Activated naive CD8-positive, alpha-beta T cell (primary cell): ENCODE data around the gene SLK.

Source experiments
- H3K27ac Mint-ChIP-seq: one replicate; pipeline ENCODE4 v1.8.0; 2021; ENCODE audit warnings: mixed read lengths
- H3K27me3 Mint-ChIP-seq: one replicate; pipeline ENCODE4 v1.8.0; 2021; ENCODE audit warnings: mixed read lengths
- H3K36me3 Mint-ChIP-seq: one replicate; pipeline ENCODE4 v1.8.0; 2021; ENCODE audit warnings: mixed read lengths
- H3K4me1 Mint-ChIP-seq: one replicate; pipeline ENCODE4 v1.8.0; 2021; ENCODE audit warnings: low read depth, mixed read lengths
- H3K4me3 Mint-ChIP-seq: one replicate; pipeline ENCODE4 v1.8.0; 2021; ENCODE audit warnings: mild to moderate bottlenecking, mixed read lengths
- H3K9me3 Mint-ChIP-seq: one replicate; pipeline ENCODE4 v1.8.0; 2021; ENCODE audit warnings: low read depth, mixed read lengths

The SLK gene

GRCh38 chr10:104059364-104059763 is 92.4 kb downstream of the SLK start:
- Mint-ChIP-seq H3K27me3 (no peaks in the 10 kb centered on the region), H3K4me1 (no peaks in the 10 kb centered on the region), H3K36me3 (no peaks in the 10 kb centered on the region), H3K27ac (no peak overlapping the region), H3K9me3 (no peaks in the 10 kb centered on the region), H3K4me3 (no peak overlapping the region)

GRCh38 chr10:104061196-104061595 is 94.3 kb downstream of the SLK start:
- Mint-ChIP-seq H3K36me3 (no peaks in the 10 kb centered on the region), H3K4me3 (no peak overlapping the region), H3K4me1 (no peaks in the 10 kb centered on the region), H3K9me3 (no peaks in the 10 kb centered on the region), H3K27ac (no peak overlapping the region), H3K27me3 (no peaks in the 10 kb centered on the region)

GRCh38 chr10:104065748-104066147 is 98.8 kb downstream of the SLK start:
- H3K27me3 Mint-ChIP-seq: no peaks in the 10 kb centered on the region
- H3K9me3 Mint-ChIP-seq: no peaks in the 10 kb centered on the region
- no peak overlapping the region for H3K27ac Mint-ChIP-seq
- H3K4me1 Mint-ChIP-seq: no peaks in the 10 kb centered on the region
- no peaks in the 10 kb centered on the region for H3K36me3 Mint-ChIP-seq
- H3K4me3 Mint-ChIP-seq: no peak overlapping the region

- Mint-ChIP-seq H3K27me3 (no peaks in the 10 kb centered on the region), H3K27ac (no peak overlapping the region), H3K4me3 (no peak overlapping the region), H3K4me1 (no peaks in the 10 kb centered on the region), H3K9me3 (no peaks in the 10 kb centered on the region), H3K36me3 (no peaks in the 10 kb centered on the region)
Measured at GRCh38 chr10:104066945-104067344, 100.0 kb downstream of the SLK start.

DNA sequence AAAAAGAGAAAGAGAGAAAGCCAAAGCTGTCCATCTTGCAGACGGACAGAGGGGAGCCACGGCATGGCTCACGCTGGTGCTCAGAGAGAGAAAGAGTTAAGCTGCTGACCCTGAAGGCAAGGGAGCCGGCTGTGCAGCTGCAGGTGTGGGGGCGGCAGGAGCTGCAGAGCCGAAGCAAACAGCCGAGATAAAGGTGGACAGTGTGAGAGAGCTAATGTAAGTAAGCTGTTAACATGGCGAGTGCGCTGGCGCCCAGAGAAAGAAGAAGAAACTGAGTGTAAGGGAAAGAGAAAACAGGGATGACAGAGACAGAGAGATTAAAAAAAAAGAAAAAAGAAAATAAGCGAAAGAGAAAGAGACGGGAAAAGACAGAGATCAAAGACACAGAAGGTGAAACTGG is 100.6 kb downstream of the SLK start:
- Mint-ChIP-seq H3K27ac (no peak overlapping the region), H3K4me1 (no peaks in the 10 kb centered on the region), H3K4me3 (no peak overlapping the region), H3K27me3 (no peaks in the 10 kb centered on the region), H3K36me3 (no peaks in the 10 kb centered on the region), H3K9me3 (no peaks in the 10 kb centered on the region)

DNA sequence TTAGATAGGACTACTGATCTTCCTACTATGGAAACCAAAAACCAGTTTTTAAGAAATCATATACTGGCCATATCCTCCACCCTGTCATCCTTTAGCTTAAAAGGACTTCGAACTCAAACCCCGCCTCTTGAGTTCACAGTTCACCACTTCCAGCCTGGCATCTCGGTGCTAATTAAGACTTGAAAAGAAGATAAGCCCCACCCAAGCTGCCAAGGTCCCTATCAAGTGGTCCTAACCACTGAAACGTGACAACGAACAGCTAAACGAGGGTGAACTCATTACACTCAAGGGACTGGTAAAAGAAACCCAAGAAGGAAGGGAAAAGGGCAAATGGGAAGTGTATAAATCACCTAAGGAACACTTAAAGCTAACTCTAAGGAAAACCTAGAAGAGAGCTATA is 102.7 kb downstream of the SLK start:
- no peak overlapping the region for H3K4me3 Mint-ChIP-seq
- no peaks in the 10 kb centered on the region for H3K27me3 Mint-ChIP-seq
- no peak overlapping the region for H3K27ac Mint-ChIP-seq
- no peaks in the 10 kb centered on the region for H3K4me1 Mint-ChIP-seq
- no peaks in the 10 kb centered on the region for H3K36me3 Mint-ChIP-seq
- H3K9me3 Mint-ChIP-seq: no peaks in the 10 kb centered on the region

DNA sequence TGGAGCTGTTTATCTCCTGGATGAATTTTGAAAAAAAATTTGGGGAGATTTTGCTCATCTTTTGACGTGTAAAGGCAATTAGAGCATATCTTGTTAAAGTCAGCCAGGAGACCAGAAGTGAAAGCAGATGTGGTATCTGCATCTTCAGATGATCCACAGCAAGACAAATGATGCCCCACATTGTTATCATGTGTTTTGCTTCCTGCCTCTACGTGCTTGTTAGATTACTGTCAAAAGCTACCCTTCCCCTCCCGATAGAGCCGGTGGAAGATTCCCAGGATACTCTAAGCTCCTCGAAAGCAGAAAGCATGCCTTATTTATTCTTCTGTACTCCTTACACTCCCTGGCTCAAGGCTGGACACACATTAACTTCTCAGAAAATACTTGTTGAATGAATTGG is 105.8 kb downstream of the SLK start:
- H3K27ac Mint-ChIP-seq: no peak overlapping the region
- no peaks in the 10 kb centered on the region for H3K27me3 Mint-ChIP-seq
- no peaks in the 10 kb centered on the region for H3K9me3 Mint-ChIP-seq
- H3K4me1 Mint-ChIP-seq: no peaks in the 10 kb centered on the region
- H3K36me3 Mint-ChIP-seq: no peaks in the 10 kb centered on the region
- H3K4me3 Mint-ChIP-seq: no peak overlapping the region

DNA sequence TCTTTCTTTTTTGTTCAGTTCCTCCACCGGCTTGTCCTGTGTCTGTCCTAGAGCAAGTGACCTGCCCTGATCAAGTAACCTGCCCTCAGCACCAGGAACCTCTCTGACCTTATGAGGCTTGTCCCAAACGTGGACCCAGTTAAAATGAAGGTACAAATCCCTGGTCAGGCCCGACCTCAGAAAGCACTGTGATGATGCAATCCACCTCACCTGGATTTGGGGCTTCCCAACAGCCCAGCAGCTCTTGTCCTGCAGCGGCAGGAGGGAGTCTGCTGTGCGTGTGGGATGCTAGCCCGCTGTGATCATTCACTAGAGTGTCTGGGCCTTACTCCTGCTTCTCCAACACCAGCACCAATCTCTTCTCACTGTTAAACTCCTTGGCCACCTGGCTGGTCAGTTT is 107.6 kb downstream of the SLK start:
- Mint-ChIP-seq H3K27ac (no peak overlapping the region), H3K36me3 (no peaks in the 10 kb centered on the region), H3K4me1 (no peaks in the 10 kb centered on the region), H3K9me3 (no peaks in the 10 kb centered on the region), H3K27me3 (no peaks in the 10 kb centered on the region), H3K4me3 (no peak overlapping the region)

DNA sequence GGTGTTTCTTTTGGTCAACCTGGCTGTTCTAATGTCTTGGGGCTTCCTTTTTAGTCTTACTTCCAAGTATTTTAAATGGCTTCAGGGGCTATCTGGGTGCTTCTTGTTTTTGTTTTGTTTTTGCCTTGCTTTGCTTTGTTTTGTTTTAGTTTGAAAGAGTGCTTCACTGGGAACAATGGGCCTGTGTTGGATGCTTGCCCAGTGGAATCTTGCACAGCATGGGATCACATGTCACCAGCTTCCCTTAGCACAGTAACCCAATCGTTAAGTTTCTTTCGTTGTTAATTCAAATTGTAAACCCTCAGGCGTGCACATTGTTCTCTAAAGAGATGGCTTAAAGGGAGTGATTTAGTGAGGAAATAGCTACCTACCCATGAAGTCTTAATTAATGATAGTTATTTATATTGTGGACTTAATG is 109.8 kb downstream of the SLK start:
- no peak overlapping the region for H3K4me3 Mint-ChIP-seq
- H3K4me1 Mint-ChIP-seq: no peaks in the 10 kb centered on the region
- H3K9me3 Mint-ChIP-seq: no peaks in the 10 kb centered on the region
- H3K27ac Mint-ChIP-seq: no peak overlapping the region
- H3K27me3 Mint-ChIP-seq: no peaks in the 10 kb centered on the region
- H3K36me3 Mint-ChIP-seq: no peaks in the 10 kb centered on the region

DNA sequence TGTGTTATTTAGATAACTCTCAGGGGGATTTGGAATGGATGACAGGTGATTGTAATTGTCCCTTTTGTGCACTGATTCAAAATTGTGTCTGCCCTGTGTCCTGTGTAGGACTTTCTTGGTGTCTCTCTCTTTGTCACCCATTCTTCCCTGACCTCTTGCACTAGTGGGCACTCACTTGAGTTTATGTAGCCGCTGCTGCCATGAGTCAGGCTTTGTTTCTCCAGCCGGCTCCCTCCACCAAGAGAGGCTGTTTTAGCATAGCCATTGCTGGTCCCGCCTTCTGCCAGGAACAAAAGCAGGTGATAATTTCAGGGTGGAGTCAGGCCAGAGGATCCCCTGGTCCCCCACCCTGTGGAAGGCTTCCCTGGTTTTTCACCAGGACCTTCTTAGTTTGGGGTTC is 110.3 kb downstream of the SLK start:
- Mint-ChIP-seq H3K27ac (no peak overlapping the region), H3K4me3 (no peak overlapping the region), H3K36me3 (no peaks in the 10 kb centered on the region), H3K27me3 (no peaks in the 10 kb centered on the region), H3K9me3 (no peaks in the 10 kb centered on the region), H3K4me1 (no peaks in the 10 kb centered on the region)

- H3K4me3 Mint-ChIP-seq: no peak overlapping the region
- H3K9me3 Mint-ChIP-seq: no peaks in the 10 kb centered on the region
- no peaks in the 10 kb centered on the region for H3K27me3 Mint-ChIP-seq
- no peaks in the 10 kb centered on the region for H3K4me1 Mint-ChIP-seq
- H3K27ac Mint-ChIP-seq: no peak overlapping the region
- H3K36me3 Mint-ChIP-seq: no peaks in the 10 kb centered on the region
Measured at GRCh38 chr10:104077663-104078151, 110.8 kb downstream of the SLK start.
